Measurements from ENCODE around the gene RARS2.
A peak's percentile ranks its signal among the peaks of the same experiment; 100 is the strongest.

RARS2 gene

GRCh38 chr6:87588756-87589407, 905 bp downstream of the RARS2 start:
- Histone ChIP-seq H3K27ac (ENCODE audit: low read length) (no peak overlapping the region), H3K9ac (ENCODE audit: low read length) (peak overlapping the region; percentile 76), H3K4me2 (ENCODE audit: low read depth, low read length) (peak overlapping the region; percentile 78), H3K4me1 (ENCODE audit: low read length) (peaks cover 20% of the 10 kb centered on the region), H3F3A (ENCODE audit: insufficient read depth, low read length) (no peaks in the 10 kb centered on the region), H2AFZ (ENCODE audit: low read length) (peak overlapping the region; percentile 83; the same call in 1 of the 2 replicates), H4K20me1 (ENCODE audit: insufficient read depth, low read length) (peaks cover 3% of the 10 kb centered on the region; the same call in 1 of the 2 replicates), H3K4me3 (ENCODE audit: low read length) (peak overlapping the region; percentile 96), H3K79me2 (ENCODE audit: low read length) (peaks cover 91% of the 10 kb centered on the region), H3K9me2 (replicated peaks; ENCODE audit: insufficient read depth, low read length) (no peaks in the 10 kb centered on the region), H3K36me3 (replicated peaks; ENCODE audit: insufficient read depth, low read length) (no peaks in the 10 kb centered on the region), H3K27me3 (replicated peaks; ENCODE audit: insufficient read depth, low read length) (no peaks in the 10 kb centered on the region), H3K9me3 (replicated peaks; ENCODE audit: insufficient read depth, low read length) (no peaks in the 10 kb centered on the region)
- TF ChIP-seq, protein P1, sequence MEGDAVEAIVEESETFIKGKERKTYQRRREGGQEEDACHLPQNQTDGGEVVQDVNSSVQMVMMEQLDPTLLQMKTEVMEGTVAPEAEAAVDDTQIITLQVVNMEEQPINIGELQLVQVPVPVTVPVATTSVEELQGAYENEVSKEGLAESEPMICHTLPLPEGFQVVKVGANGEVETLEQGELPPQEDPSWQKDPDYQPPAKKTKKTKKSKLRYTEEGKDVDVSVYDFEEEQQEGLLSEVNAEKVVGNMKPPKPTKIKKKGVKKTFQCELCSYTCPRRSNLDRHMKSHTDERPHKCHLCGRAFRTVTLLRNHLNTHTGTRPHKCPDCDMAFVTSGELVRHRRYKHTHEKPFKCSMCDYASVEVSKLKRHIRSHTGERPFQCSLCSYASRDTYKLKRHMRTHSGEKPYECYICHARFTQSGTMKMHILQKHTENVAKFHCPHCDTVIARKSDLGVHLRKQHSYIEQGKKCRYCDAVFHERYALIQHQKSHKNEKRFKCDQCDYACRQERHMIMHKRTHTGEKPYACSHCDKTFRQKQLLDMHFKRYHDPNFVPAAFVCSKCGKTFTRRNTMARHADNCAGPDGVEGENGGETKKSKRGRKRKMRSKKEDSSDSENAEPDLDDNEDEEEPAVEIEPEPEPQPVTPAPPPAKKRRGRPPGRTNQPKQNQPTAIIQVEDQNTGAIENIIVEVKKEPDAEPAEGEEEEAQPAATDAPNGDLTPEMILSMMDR (IDR thresholded peaks at IDR 0.05; ENCODE audit: low read length) = no peak
- no peak for TF ChIP-seq EZH2phosphoT487 (IDR thresholded peaks at IDR 0.05; ENCODE audit: low read length)
- TF ChIP-seq EZH2 (optimal IDR thresholded peaks at IDR 0.05; ENCODE audit: low read depth, low read length) = no peak
- no peak for DNase-seq

DNA sequence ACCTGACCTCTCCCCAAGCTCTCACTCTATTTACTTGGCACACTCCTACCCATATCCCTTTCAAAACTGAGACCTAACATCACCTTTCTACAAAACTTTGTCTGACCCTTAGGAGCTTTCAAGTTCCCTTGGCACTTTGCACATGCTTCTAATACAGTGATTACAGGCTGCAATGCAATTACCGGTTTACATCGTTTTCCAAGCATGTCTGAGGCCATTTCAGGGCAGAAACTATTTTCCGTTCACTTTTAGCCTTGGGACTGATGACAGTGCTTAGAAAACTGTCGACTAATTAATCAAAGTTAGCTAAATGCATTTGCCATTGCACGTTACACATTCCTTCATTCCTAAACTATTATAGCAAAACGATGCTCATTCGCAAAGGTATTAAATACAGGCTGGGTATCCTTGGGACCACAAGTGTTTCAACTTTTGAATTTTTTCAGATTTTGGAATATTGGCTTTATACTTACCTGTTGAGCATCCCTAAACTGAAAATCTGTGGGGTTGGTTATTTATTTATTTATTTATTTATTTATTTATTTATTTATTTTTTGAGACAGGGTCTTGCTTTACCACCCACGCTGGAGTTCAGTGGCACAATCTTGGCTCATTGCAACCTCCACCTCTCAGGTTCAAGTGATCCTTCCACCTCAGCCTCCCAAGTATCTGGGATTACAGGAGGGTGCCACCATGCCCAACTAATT, 3.3 kb downstream of the RARS2 start:
- no peaks in the 10 kb centered on the region for H3K27me3 ChIP-seq (replicated peaks; ENCODE audit: insufficient read depth, low read length)
- no peak for TF ChIP-seq EZH2 (optimal IDR thresholded peaks at IDR 0.05; ENCODE audit: low read depth, low read length)
- TF ChIP-seq, protein P1 (IDR thresholded peaks at IDR 0.05; ENCODE audit: low read length) = no peak
- no peak for TF ChIP-seq EZH2phosphoT487 (IDR thresholded peaks at IDR 0.05; ENCODE audit: low read length)
- H3K36me3 ChIP-seq (replicated peaks; ENCODE audit: insufficient read depth, low read length) = no peaks in the 10 kb centered on the region
- no peak overlapping the region for H3K4me2 ChIP-seq (ENCODE audit: low read depth, low read length)
- H3K4me3 ChIP-seq (ENCODE audit: low read length) = no peak overlapping the region
- no peaks in the 10 kb centered on the region for H3F3A ChIP-seq (ENCODE audit: insufficient read depth, low read length)
- no peak overlapping the region for H3K9ac ChIP-seq (ENCODE audit: low read length)
- H2AFZ ChIP-seq (ENCODE audit: low read length) = no peak overlapping the region
- peaks cover 3% of the 10 kb centered on the region; the same call in 1 of the 2 replicates for H4K20me1 ChIP-seq (ENCODE audit: insufficient read depth, low read length)
- H3K4me1 ChIP-seq (ENCODE audit: low read length) = peaks cover 20% of the 10 kb centered on the region
- no peak overlapping the region for H3K27ac ChIP-seq (ENCODE audit: low read length)
- H3K9me2 ChIP-seq (replicated peaks; ENCODE audit: insufficient read depth, low read length) = no peaks in the 10 kb centered on the region
- H3K9me3 ChIP-seq (replicated peaks; ENCODE audit: insufficient read depth, low read length) = no peaks in the 10 kb centered on the region
- DNase-seq = no peak
- H3K79me2 ChIP-seq (ENCODE audit: low read length) = peaks cover 94% of the 10 kb centered on the region

DNA sequence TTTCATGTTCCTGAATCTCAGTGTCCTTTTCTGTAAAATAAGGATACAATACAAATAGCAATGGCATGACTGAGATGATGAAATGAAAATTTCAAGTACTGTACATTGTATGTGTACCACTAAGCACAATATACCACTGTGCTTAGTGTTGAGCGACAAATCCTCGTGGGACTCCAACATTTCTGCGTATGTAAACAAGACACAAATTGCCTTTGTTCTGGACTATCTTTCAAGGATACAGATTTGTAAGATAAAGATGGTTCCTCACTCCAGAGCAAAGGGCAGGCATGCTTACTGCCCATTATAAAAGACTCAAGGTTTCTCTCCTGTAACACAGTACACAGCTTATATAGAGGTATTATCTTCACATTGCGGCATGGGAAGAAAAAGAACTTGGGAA, 6.0 kb downstream of the RARS2 start:
- Histone ChIP-seq H3K27ac (ENCODE audit: low read length) (no peak overlapping the region), H3K9me2 (replicated peaks; ENCODE audit: insufficient read depth, low read length) (no peaks in the 10 kb centered on the region), H3K36me3 (replicated peaks; ENCODE audit: insufficient read depth, low read length) (no peaks in the 10 kb centered on the region), H3K4me2 (ENCODE audit: low read depth, low read length) (no peak overlapping the region), H3K4me1 (ENCODE audit: low read length) (peaks cover 15% of the 10 kb centered on the region), H3F3A (ENCODE audit: insufficient read depth, low read length) (no peaks in the 10 kb centered on the region), H4K20me1 (ENCODE audit: insufficient read depth, low read length) (peaks cover 3% of the 10 kb centered on the region; the same call in 1 of the 2 replicates), H3K4me3 (ENCODE audit: low read length) (no peak overlapping the region), H2AFZ (ENCODE audit: low read length) (no peak overlapping the region), H3K79me2 (ENCODE audit: low read length) (peaks cover 88% of the 10 kb centered on the region), H3K9me3 (replicated peaks; ENCODE audit: insufficient read depth, low read length) (no peaks in the 10 kb centered on the region), H3K27me3 (replicated peaks; ENCODE audit: insufficient read depth, low read length) (no peaks in the 10 kb centered on the region), H3K9ac (ENCODE audit: low read length) (no peak overlapping the region)
- TF ChIP-seq, protein P1 (IDR thresholded peaks at IDR 0.05; ENCODE audit: low read length) = no peak
- TF ChIP-seq EZH2phosphoT487 (IDR thresholded peaks at IDR 0.05; ENCODE audit: low read length) (no peak), EZH2 (optimal IDR thresholded peaks at IDR 0.05; ENCODE audit: low read depth, low read length) (no peak)
- no peak for DNase-seq

Data from MM.1S (cell line).